ENCODE measurements around the gene TNFAIP8L3.

TNFAIP8L3 gene

DNA sequence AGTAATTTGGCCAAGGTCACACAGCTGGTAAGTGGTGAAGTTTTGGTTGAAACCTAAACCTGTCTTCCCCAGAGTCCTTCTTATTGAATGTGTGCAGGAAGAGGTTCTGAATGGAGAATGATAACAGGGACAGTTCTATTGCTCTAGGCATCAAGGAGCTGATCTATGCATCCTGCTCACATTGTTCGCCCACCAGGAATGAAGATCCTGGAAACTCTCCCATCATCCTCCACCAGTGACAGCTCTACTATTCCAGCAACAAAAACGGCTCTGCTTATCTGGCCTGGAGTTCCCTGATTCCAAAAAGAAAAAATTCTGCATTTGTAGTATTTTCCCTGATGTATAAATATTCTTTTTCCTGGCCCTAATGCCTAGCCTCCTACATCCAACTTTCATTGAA, 16.4 kb upstream of the TNFAIP8L3 start:
- Histone ChIP-seq H2AFZ (ENCODE audit: low read length) (no peak overlapping the region), H3K4me1 (ENCODE audit: insufficient read depth, low read length, poor library complexity, severe bottlenecking) (no peaks in the 10 kb centered on the region), H3K4me2 (ENCODE audit: low read depth, low read length, poor library complexity, severe bottlenecking) (no peak overlapping the region), H4K20me1 (ENCODE audit: insufficient read depth, low read length, poor library complexity, severe bottlenecking) (no peaks in the 10 kb centered on the region), H3K4me3 (ENCODE audit: low read length, poor library complexity, severe bottlenecking) (no peak overlapping the region), H3F3A (ENCODE audit: low read depth) (no peaks in the 10 kb centered on the region), H3K79me2 (ENCODE audit: insufficient read depth, low read length) (no peaks in the 10 kb centered on the region), H3K9ac (ENCODE audit: low read depth, low read length, poor library complexity, severe bottlenecking) (no peak overlapping the region), H3K9me3 (ENCODE audit: insufficient read depth, low read depth, low read length) (no peaks in the 10 kb centered on the region), H3K9me2 (replicated peaks; ENCODE audit: low read depth, low read length) (no peaks in the 10 kb centered on the region), H3K27me3 (ENCODE audit: insufficient read depth, low read length, poor library complexity, severe bottlenecking) (no peaks in the 10 kb centered on the region), H3K36me3 (ENCODE audit: insufficient read depth, low read length) (no peaks in the 10 kb centered on the region)
- no peak for TF ChIP-seq CTCF (conservative IDR thresholded peaks at IDR 0.05; ENCODE audit: low read length)
- no peak for TF ChIP-seq EZH2phosphoT487 (IDR thresholded peaks at IDR 0.05; ENCODE audit: borderline replicate concordance)

DNA sequence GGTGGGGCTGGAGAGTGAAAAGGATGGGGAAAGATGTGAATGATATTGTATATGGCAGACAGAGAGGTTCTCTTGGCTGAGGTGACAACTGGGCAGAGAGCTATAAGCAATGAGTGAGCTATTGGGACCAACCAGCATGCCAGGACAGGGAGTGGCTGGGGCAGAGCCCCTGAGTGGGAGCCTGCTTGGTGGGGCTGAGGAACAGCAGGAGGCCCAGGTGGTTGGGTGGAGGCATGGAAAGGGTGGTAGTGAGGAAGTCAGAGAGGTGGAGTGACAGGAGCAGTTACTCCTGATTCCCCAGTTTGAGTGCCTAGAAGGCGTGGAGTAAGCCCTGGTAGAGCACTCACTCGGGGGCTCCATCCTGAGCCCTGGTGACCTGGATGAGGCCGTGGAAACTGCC, 15.5 kb upstream of the TNFAIP8L3 start:
- Histone ChIP-seq H3K4me3 (ENCODE audit: low read length, poor library complexity, severe bottlenecking) (no peak overlapping the region), H3K36me3 (ENCODE audit: insufficient read depth, low read length) (no peaks in the 10 kb centered on the region), H3K9me2 (replicated peaks; ENCODE audit: low read depth, low read length) (no peaks in the 10 kb centered on the region), H3K9me3 (ENCODE audit: insufficient read depth, low read depth, low read length) (no peaks in the 10 kb centered on the region), H3K79me2 (ENCODE audit: insufficient read depth, low read length) (no peaks in the 10 kb centered on the region), H3K9ac (ENCODE audit: low read depth, low read length, poor library complexity, severe bottlenecking) (no peak overlapping the region), H3K4me2 (ENCODE audit: low read depth, low read length, poor library complexity, severe bottlenecking) (no peak overlapping the region), H3K4me1 (ENCODE audit: insufficient read depth, low read length, poor library complexity, severe bottlenecking) (no peaks in the 10 kb centered on the region), H4K20me1 (ENCODE audit: insufficient read depth, low read length, poor library complexity, severe bottlenecking) (no peaks in the 10 kb centered on the region), H3F3A (ENCODE audit: low read depth) (no peaks in the 10 kb centered on the region), H3K27me3 (ENCODE audit: insufficient read depth, low read length, poor library complexity, severe bottlenecking) (no peaks in the 10 kb centered on the region), H2AFZ (ENCODE audit: low read length) (no peak overlapping the region)
- no peak for TF ChIP-seq EZH2phosphoT487 (IDR thresholded peaks at IDR 0.05; ENCODE audit: borderline replicate concordance)
- no peak for TF ChIP-seq CTCF (conservative IDR thresholded peaks at IDR 0.05; ENCODE audit: low read length)

GRCh38 chr15:51108933-51109550, 14.3 kb upstream of the TNFAIP8L3 start:
- Histone ChIP-seq H3K79me2 (ENCODE audit: insufficient read depth, low read length) (no peaks in the 10 kb centered on the region), H3K4me3 (ENCODE audit: low read length, poor library complexity, severe bottlenecking) (no peak overlapping the region), H3K4me2 (ENCODE audit: low read depth, low read length, poor library complexity, severe bottlenecking) (no peak overlapping the region), H3K4me1 (ENCODE audit: insufficient read depth, low read length, poor library complexity, severe bottlenecking) (no peaks in the 10 kb centered on the region), H3K9me2 (replicated peaks; ENCODE audit: low read depth, low read length) (no peaks in the 10 kb centered on the region), H3K9ac (ENCODE audit: low read depth, low read length, poor library complexity, severe bottlenecking) (no peak overlapping the region), H3K27me3 (ENCODE audit: insufficient read depth, low read length, poor library complexity, severe bottlenecking) (no peaks in the 10 kb centered on the region), H2AFZ (ENCODE audit: low read length) (no peak overlapping the region), H3F3A (ENCODE audit: low read depth) (no peaks in the 10 kb centered on the region), H3K36me3 (ENCODE audit: insufficient read depth, low read length) (no peaks in the 10 kb centered on the region), H4K20me1 (ENCODE audit: insufficient read depth, low read length, poor library complexity, severe bottlenecking) (no peaks in the 10 kb centered on the region), H3K9me3 (ENCODE audit: insufficient read depth, low read depth, low read length) (no peaks in the 10 kb centered on the region)
- TF ChIP-seq EZH2phosphoT487 (IDR thresholded peaks at IDR 0.05; ENCODE audit: borderline replicate concordance) = no peak
- no peak for TF ChIP-seq CTCF (conservative IDR thresholded peaks at IDR 0.05; ENCODE audit: low read length)

All from Loucy (cell line).